Daoy (cell line): ENCODE data around the gene KIAA1328. TPM values are rescaled to one million over a fixed set of nuclear protein-coding genes. Genes with fewer than 3 reads are reported as not detected.

Experiments
- DNase-seq: peaks from one replicate; pipeline ENCODE4 v3.0.0-alpha.2; 2015; ENCODE audit warnings: low read depth
- total RNA-seq: library from RNA; depleted of rRNA; stranded (reverse); fragments of >200 nt; shearing (Covaris generic); gene quantifications from 2 replicates; pipeline ENCODE4 v1.2.3, GENCODE V29; 2014

KIAA1328 gene
- total RNA-seq, 1 experiment from 2014 or later: 4.6 TPM

- no peak for DNase-seq
These were observed 122.0 kb downstream of the KIAA1328 start for GRCh38 chr18:36950960-36951359.

GRCh38 chr18:36953047-36953446 lies 124.1 kb downstream of the KIAA1328 start:
- DNase-seq: no peak

- DNase-seq: no peak
These were observed 131.1 kb downstream of the KIAA1328 start for GRCh38 chr18:36960038-36960437.

GRCh38 chr18:36963464-36963863 lies 134.5 kb downstream of the KIAA1328 start:
- DNase-seq: no peak

GRCh38 chr18:36974686-36975085 lies 145.8 kb downstream of the KIAA1328 start:
- DNase-seq: no peak

- DNase-seq: no peak
These were observed 148.2 kb downstream of the KIAA1328 start for GRCh38 chr18:36977121-36977520.

- DNase-seq: no peak
These were observed 164.1 kb downstream of the KIAA1328 start for GRCh38 chr18:36993068-36993467.

GRCh38 chr18:37006742-37007141 lies 177.8 kb downstream of the KIAA1328 start:
- DNase-seq: no peak

GRCh38 chr18:37012452-37012851 lies 183.5 kb downstream of the KIAA1328 start:
- DNase-seq: no peak

- DNase-seq: no peak
These were observed 190.4 kb downstream of the KIAA1328 start for GRCh38 chr18:37019157-37019827.

GRCh38 chr18:37033419-37033818 lies 204.5 kb downstream of the KIAA1328 start:
- no peak for DNase-seq

GRCh38 chr18:37042381-37042780 lies 213.5 kb downstream of the KIAA1328 start:
- DNase-seq: no peak

- DNase-seq: no peak
These were observed 226.3 kb downstream of the KIAA1328 start for GRCh38 chr18:37055137-37055802.

- no peak for DNase-seq
These were observed 235.3 kb downstream of the KIAA1328 start for GRCh38 chr18:37064187-37064586.

- no peak for DNase-seq
These were observed 236.3 kb downstream of the KIAA1328 start for GRCh38 chr18:37065254-37065653.

GRCh38 chr18:37084912-37085311 lies 256.0 kb downstream of the KIAA1328 start:
- DNase-seq: no peak

GRCh38 chr18:37085362-37085761 lies 256.4 kb downstream of the KIAA1328 start:
- DNase-seq: no peak

GRCh38 chr18:37107748-37108522 lies 279.0 kb downstream of the KIAA1328 start:
- no peak for DNase-seq

GRCh38 chr18:37122877-37123276 lies 293.9 kb downstream of the KIAA1328 start:
- no peak for DNase-seq

- DNase-seq: no peak
These were observed 295.6 kb downstream of the KIAA1328 start for GRCh38 chr18:37124516-37124915.

GRCh38 chr18:37135177-37135576 lies 306.2 kb downstream of the KIAA1328 start:
- DNase-seq: no peak

GRCh38 chr18:37138456-37138855 lies 309.5 kb downstream of the KIAA1328 start:
- DNase-seq: no peak

- no peak for DNase-seq
These were observed 310.9 kb downstream of the KIAA1328 start for GRCh38 chr18:37139876-37140275.
